HepG2 (cell line): Measurements from ENCODE around the gene SLC19A3. TPM values are rescaled to one million over a fixed set of nuclear protein-coding genes. Genes with fewer than 3 reads are reported as not detected.

Experiments used
- ARNT2 ChIP-seq: sonication (generic); formaldehyde crosslinking; IDR thresholded peaks from 2 replicates; pipeline ENCODE4 v1.8.0; 2022; ENCODE audit warnings: mild to moderate bottlenecking, low read depth, missing genetic modification reagents, moderate library complexity
- ARNTL ChIP-seq: sonication (generic); formaldehyde crosslinking; IDR thresholded peaks from 2 replicates; pipeline ENCODE4 v1.4.0; 2020; ENCODE audit warnings: mild to moderate bottlenecking, missing genetic modification reagents
- CTCF ChIP-seq: sonication (generic); formaldehyde crosslinking; IDR thresholded peaks from 2 replicates; pipeline ENCODE4 v1.5.0; 2020; ENCODE audit warnings: mild to moderate bottlenecking, missing genetic modification reagents, moderate library complexity
- HDAC2 ChIP-seq: sonication (generic); formaldehyde crosslinking; IDR thresholded peaks from 2 replicates; pipeline ENCODE4 v1.4.0; 2020; ENCODE audit warnings: missing genetic modification reagents
- HNF4A ChIP-seq: sonication (generic); formaldehyde crosslinking; IDR thresholded peaks from 2 replicates; pipeline ENCODE4 v1.4.0; 2020; ENCODE audit warnings: missing genetic modification reagents
- JUN ChIP-seq: sonication (generic); formaldehyde crosslinking; IDR thresholded peaks from 2 replicates; pipeline ENCODE4 v1.4.0; 2020; ENCODE audit warnings: mild to moderate bottlenecking, missing genetic modification reagents
- JUNB ChIP-seq: sonication (generic); formaldehyde crosslinking; IDR thresholded peaks from 2 replicates; pipeline ENCODE4 v1.8.0; 2022; ENCODE audit warnings: missing genetic modification reagents, mild to moderate bottlenecking, borderline replicate concordance
- MED1 ChIP-seq: sonication (generic); formaldehyde crosslinking; IDR thresholded peaks from 2 replicates; pipeline ENCODE4 v1.4.0; 2020; ENCODE audit warnings: missing genetic modification reagents
- MEF2D ChIP-seq: sonication (generic); formaldehyde crosslinking; IDR thresholded peaks from 2 replicates; pipeline ENCODE4 v1.5.1; 2020; ENCODE audit warnings: mild to moderate bottlenecking, missing genetic modification reagents
- MEIS2 ChIP-seq: sonication (generic); formaldehyde crosslinking; IDR thresholded peaks from 2 replicates; pipeline ENCODE4 v1.9.0; 2021; ENCODE audit warnings: mild to moderate bottlenecking, missing genetic modification reagents
- NFKBIZ ChIP-seq: IDR thresholded peaks from 2 replicates; pipeline ENCODE4 v1.6.1; 2018; ENCODE audit warnings: missing genetic modification reagents, missing compliant biosample characterization
- NR2F1 ChIP-seq, 2 experiments: fragments of 450-650 bp in 1 of 2; formaldehyde crosslinking in 1 of 2; IDR thresholded peaks; 2 replicates each; pipeline versions ENCODE4 v1.5.0 to v1.6.1; 2016 to 2020; ENCODE audit warnings: mild to moderate bottlenecking in 1 of 2, missing compliant biosample characterization in 1 of 2, missing genetic modification reagents in 1 of 2, moderate library complexity in 1 of 2
- PHF21A ChIP-seq: sonication (generic); formaldehyde crosslinking; IDR thresholded peaks from 2 replicates; pipeline ENCODE4 v1.5.0; 2020; ENCODE audit warnings: mild to moderate bottlenecking, missing genetic modification reagents
- RAD21 ChIP-seq: fragments of 450-650 bp; formaldehyde crosslinking; IDR thresholded peaks from 2 replicates; pipeline ENCODE4 v1.5.0; 2020; ENCODE audit warnings: mild to moderate bottlenecking
- SIX1 ChIP-seq: sonication (generic); formaldehyde crosslinking; IDR thresholded peaks from 2 replicates; pipeline ENCODE4 v1.4.0; 2020; ENCODE audit warnings: missing genetic modification reagents, borderline replicate concordance
- ZBTB21 ChIP-seq: sonication (generic); formaldehyde crosslinking; IDR thresholded peaks from 2 replicates; pipeline ENCODE4 v1.4.0; 2020; ENCODE audit warnings: missing genetic modification reagents
- ZBTB7A ChIP-seq: sonication (generic); formaldehyde crosslinking; IDR thresholded peaks from 2 replicates; pipeline ENCODE4 v1.8.0; 2022; ENCODE audit warnings: mild to moderate bottlenecking, missing genetic modification reagents
- ZNF768 ChIP-seq: sonication (generic); formaldehyde crosslinking; IDR thresholded peaks from 2 replicates; pipeline ENCODE4 v1.4.0; 2020; ENCODE audit warnings: missing genetic modification reagents
- polyA plus RNA-seq, 8 experiments: library from polyadenylated mRNA; depleted of rRNA in 3 of 8; stranded (reverse) in 7 of 8; unstranded in 1 of 8; fragments of >200 nt; fragmentation: Illumina TruSeq in 4 of 8; extraction: Trizol in 4 of 8; gene quantifications; 2 replicates each; pipeline versions ENCODE4 v1.2.1 to v1.2.3, GENCODE V29; 2011 to 2016; ENCODE audit warnings: low read depth in 4 of 8, missing spikeins in 1 of 8, mixed read lengths in 1 of 8; ENCODE audit not compliant: insufficient read depth in 1 of 8
- total RNA-seq, 5 experiments: library from RNA; depleted of rRNA; stranded (reverse); fragments of >200 nt; fragmentation: Illumina TruSeq; extraction: Trizol; gene quantifications; 2 replicates each; pipeline ENCODE4 v1.2.3, GENCODE V29; 2016; ENCODE audit warnings: low read depth in 1 of 5
- TF ChIP-seq, protein P1 (sequence below): sonication (generic); formaldehyde crosslinking; IDR thresholded peaks from 2 replicates; pipeline ENCODE4 v1.8.0; 2022; ENCODE audit warnings: mild to moderate bottlenecking, missing genetic modification reagents, borderline replicate concordance
- TF ChIP-seq, protein P2 (sequence below): IDR thresholded peaks from 2 replicates; pipeline ENCODE4 v1.4.0; 2020; ENCODE audit warnings: mild to moderate bottlenecking, missing genetic modification reagents

SLC19A3 gene
- total and polyA plus RNA-seq, 2 of the 13 experiments (the other 11 are each of a cell fraction or from before 2014, with no cell fraction given): 2.3 to 5.2 TPM

DNA sequence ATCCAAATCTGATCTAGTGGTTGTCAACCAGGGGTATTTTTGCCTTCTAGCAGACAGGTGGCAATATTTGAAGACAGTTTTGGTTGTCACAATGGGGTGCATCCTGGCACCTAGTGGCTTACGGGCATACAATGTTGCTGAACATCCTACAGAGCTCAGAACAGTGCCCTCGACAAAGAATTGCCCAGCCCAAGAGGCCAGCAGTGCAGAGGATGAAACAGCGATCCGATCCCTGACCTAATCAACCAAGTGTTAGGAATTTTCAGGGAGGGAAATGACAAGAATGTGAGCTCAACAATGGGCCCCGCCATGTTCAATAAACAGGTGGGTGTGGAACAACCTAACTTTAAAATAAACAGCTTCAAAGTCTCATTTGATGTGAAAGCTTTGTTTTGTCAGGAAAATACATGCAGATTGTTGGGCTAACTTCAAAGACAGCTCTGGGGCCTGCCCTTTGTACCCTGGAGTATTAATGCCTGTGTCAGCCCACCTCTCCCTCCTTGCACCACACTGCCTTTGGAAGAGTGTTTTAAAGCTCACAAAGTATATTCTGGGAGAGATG, 73.8 kb downstream of the SLC19A3 start (continued):
- TF ChIP-seq, protein P1, sequence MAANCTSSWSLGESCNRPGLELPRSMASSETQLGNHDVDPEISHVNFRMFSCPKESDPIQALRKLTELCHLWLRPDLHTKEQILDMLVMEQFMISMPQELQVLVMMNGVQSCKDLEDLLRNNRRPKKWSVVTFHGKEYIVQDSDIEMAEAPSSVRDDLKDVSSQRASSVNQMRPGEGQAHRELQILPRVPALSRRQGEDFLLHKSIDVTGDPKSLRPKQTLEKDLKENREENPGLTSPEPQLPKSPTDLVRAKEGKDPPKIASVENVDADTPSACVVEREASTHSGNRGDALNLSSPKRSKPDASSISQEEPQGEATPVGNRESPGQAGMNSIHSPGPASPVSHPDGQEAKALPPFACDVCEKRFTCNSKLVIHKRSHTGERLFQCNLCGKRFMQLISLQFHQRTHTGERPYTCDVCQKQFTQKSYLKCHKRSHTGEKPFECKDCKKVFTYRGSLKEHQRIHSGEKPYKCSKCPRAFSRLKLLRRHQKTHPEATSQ (CRISPR knock-in tag): peak; percentile 75; the same call in 1 of the 2 replicates
- TF ChIP-seq HDAC2 (CRISPR knock-in tag) (peak; percentile 90), MEIS2 (no peak), MEF2D (0 out of 2 replicates have a peak, but pooled peaks have one; percentile 31), MED1 (CRISPR knock-in tag) (peak; percentile 83), CTCF (CRISPR knock-in tag) (peak; percentile 26; the same call in 1 of the 2 replicates), ARNT2 (CRISPR knock-in tag) (0 out of 2 replicates have a peak, but pooled peaks have one; percentile 28), PHF21A (CRISPR knock-in tag) (peak; percentile 76; the same call in 1 of the 2 replicates), RAD21 (CRISPR knock-in tag) (peak; percentile 30), NR2F1 (CRISPR knock-in tag; IDR thresholded peaks at IDR 0.05) (peak in 1 of 2 experiments; percentile 69; a peak in 2 of 4 replicates), SIX1 (CRISPR knock-in tag) (peak; percentile 31; the same call in 1 of the 2 replicates), NFKBIZ (CRISPR knock-in tag) (peak; percentile 73; the same call in 1 of the 2 replicates), ZBTB21 (CRISPR knock-in tag) (peak; percentile 66), JUN (CRISPR knock-in tag) (peak; percentile 69; the same call in 1 of the 2 replicates), ZNF768 (CRISPR knock-in tag) (peak; percentile 22; the same call in 1 of the 2 replicates), ARNTL (CRISPR knock-in tag) (0 out of 2 replicates have a peak, but pooled peaks have one; percentile 60), JUNB (CRISPR knock-in tag) (no peak), HNF4A (CRISPR knock-in tag) (peak; percentile 87), ZBTB7A (CRISPR knock-in tag) (peak; percentile 62; the same call in 1 of the 2 replicates)
- TF ChIP-seq, protein P2, sequence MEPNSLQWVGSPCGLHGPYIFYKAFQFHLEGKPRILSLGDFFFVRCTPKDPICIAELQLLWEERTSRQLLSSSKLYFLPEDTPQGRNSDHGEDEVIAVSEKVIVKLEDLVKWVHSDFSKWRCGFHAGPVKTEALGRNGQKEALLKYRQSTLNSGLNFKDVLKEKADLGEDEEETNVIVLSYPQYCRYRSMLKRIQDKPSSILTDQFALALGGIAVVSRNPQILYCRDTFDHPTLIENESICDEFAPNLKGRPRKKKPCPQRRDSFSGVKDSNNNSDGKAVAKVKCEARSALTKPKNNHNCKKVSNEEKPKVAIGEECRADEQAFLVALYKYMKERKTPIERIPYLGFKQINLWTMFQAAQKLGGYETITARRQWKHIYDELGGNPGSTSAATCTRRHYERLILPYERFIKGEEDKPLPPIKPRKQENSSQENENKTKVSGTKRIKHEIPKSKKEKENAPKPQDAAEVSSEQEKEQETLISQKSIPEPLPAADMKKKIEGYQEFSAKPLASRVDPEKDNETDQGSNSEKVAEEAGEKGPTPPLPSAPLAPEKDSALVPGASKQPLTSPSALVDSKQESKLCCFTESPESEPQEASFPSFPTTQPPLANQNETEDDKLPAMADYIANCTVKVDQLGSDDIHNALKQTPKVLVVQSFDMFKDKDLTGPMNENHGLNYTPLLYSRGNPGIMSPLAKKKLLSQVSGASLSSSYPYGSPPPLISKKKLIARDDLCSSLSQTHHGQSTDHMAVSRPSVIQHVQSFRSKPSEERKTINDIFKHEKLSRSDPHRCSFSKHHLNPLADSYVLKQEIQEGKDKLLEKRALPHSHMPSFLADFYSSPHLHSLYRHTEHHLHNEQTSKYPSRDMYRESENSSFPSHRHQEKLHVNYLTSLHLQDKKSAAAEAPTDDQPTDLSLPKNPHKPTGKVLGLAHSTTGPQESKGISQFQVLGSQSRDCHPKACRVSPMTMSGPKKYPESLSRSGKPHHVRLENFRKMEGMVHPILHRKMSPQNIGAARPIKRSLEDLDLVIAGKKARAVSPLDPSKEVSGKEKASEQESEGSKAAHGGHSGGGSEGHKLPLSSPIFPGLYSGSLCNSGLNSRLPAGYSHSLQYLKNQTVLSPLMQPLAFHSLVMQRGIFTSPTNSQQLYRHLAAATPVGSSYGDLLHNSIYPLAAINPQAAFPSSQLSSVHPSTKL (CRISPR knock-in tag): peak; percentile 98
